ENCODE data around the gene ITIH3. TPM values are rescaled to one million over a fixed set of nuclear protein-coding genes. Genes with fewer than 3 reads are reported as not detected.

ITIH3 gene
- total RNA-seq, 1 experiment from 2014 or later: not detected

- peaks cover 2% of the 10 kb centered on the region for H3K27me3 Mint-ChIP-seq (ENCODE audit: low read depth)
- H3K4me2 ChIP-seq (ENCODE audit: insufficient read depth, insufficient read length, low read length): no peak overlapping the region
- H3K23me2 ChIP-seq (ENCODE audit: insufficient read length, low read depth, low read length, poor library complexity, severe bottlenecking): no peaks in the 10 kb centered on the region
- no peak overlapping the region; the same call in 1 of the 2 replicates for H3K14ac ChIP-seq (ENCODE audit: insufficient read depth, low read length)
- H3K27ac Mint-ChIP-seq: no peak overlapping the region
- no peak overlapping the region for H3K18ac ChIP-seq (ENCODE audit: insufficient read length, low read depth, low read length)
- H3K27ac ChIP-seq (ENCODE audit: insufficient read length, low read depth, low read length): no peak overlapping the region
- no peak overlapping the region for H3K23ac ChIP-seq (ENCODE audit: insufficient read length, low read depth, low read length)
- H3K56ac ChIP-seq (ENCODE audit: insufficient read length, low read depth, low read length): no peak overlapping the region
- H4K91ac ChIP-seq (ENCODE audit: insufficient read length, low read depth, low read length): no peak overlapping the region
- H2AK5ac ChIP-seq (ENCODE audit: insufficient read length, low read length): no peak overlapping the region
- peaks cover 6 to 8% of the 10 kb centered on the region in 2 experiments; a peak in 3 of 4 replicates for H3K4me1 Mint-ChIP-seq
- H2AFZ ChIP-seq (ENCODE audit: low read length): no peak overlapping the region
- no peak overlapping the region for H2BK5ac ChIP-seq (ENCODE audit: insufficient read length, low read length)
- H2BK15ac ChIP-seq (ENCODE audit: low read depth, low read length): no peak overlapping the region
- H4K20me1 ChIP-seq (ENCODE audit: control insufficient read depth, insufficient read depth, insufficient read length): no peaks in the 10 kb centered on the region
- no peaks in the 10 kb centered on the region for H3K79me1 ChIP-seq (ENCODE audit: insufficient read depth, low read depth, low read length, poor library complexity, severe bottlenecking)
- WGBS (ENCODE audit: extremely low coverage, insufficient read length, low lambda C conversion rate): no CpG with 5 or more reads among the region's 9 CpGs
- no peak overlapping the region for H3K4me3 Mint-ChIP-seq
- H3K27me3 ChIP-seq (ENCODE audit: insufficient read depth, low read length): no peaks in the 10 kb centered on the region
- DNase-seq: no peak
- no peaks in the 10 kb centered on the region for H3K9me3 ChIP-seq (ENCODE audit: control insufficient read depth, low read depth, low read length)
- H3K9me3 Mint-ChIP-seq: no peaks in the 10 kb centered on the region
- no peak overlapping the region for H3K4ac ChIP-seq (ENCODE audit: low read depth, low read length)
- no peaks in the 10 kb centered on the region; a peak in 1 of 7 replicates for H3K36me3 Mint-ChIP-seq (ENCODE audit: insufficient read depth in 1 of 3, low read depth in 3 of 3)
- no peak overlapping the region for H2BK12ac ChIP-seq (ENCODE audit: insufficient read length, low read depth, low read length)
- no peaks in the 10 kb centered on the region for H3K79me2 ChIP-seq (ENCODE audit: insufficient read depth, low read length)
- no peak overlapping the region for H2BK120ac ChIP-seq (ENCODE audit: low read depth, low read length, poor library complexity, severe bottlenecking)
- H4K8ac ChIP-seq (replicated peaks; ENCODE audit: insufficient read length, low read depth, low read length): no peak overlapping the region
- no peaks in the 10 kb centered on the region for H3K4me1 ChIP-seq (ENCODE audit: insufficient read depth, low read length)
- no peak overlapping the region for H3T11ph ChIP-seq (ENCODE audit: low read length)
- H2BK20ac ChIP-seq (ENCODE audit: low read depth, low read length, poor library complexity, severe bottlenecking): no peak overlapping the region
- no peak for TF ChIP-seq CTCF (conservative IDR thresholded peaks at IDR 0.05)
- H3K9ac ChIP-seq (ENCODE audit: extremely low read depth, insufficient read length, low read length): no peak overlapping the region
- H4K5ac ChIP-seq (ENCODE audit: insufficient read length, low read depth, low read length): no peak overlapping the region
These were observed 1.8 kb downstream of the ITIH3 start for GRCh38 chr3:52796411-52796810.

All from H9 (cell line).